Hepatocyte (in vitro differentiated cells): Measurements from ENCODE around the gene ANKS1B. TPM values are rescaled to one million over a fixed set of nuclear protein-coding genes. Genes with fewer than 3 reads are reported as not detected.

Experiments used
- DNase-seq: peaks from one replicate; pipeline ENCODE4 v3.0.0-alpha.2; 2016; ENCODE audit warnings: low spot score
- H2AFZ ChIP-seq: fragments of 200-600 bp; sonication (generic); 2 replicates; pipeline ENCODE4 v1.6.0; 2016; ENCODE audit warnings: antibody characterized with exemption, mild to moderate bottlenecking
- H3K27ac ChIP-seq: fragments of 200-600 bp; sonication (generic); 2 replicates; pipeline ENCODE4 v1.5.1; 2016; ENCODE audit warnings: mild to moderate bottlenecking
- H3K27me3 ChIP-seq: fragments of 200-600 bp; sonication (generic); 2 replicates; pipeline ENCODE4 v1.6.1; 2016
- H3K36me3 ChIP-seq: fragments of 200-600 bp; sonication (generic); replicated peaks from 2 replicates; pipeline ENCODE4 v1.5.1; 2016; ENCODE audit warnings: low read depth; ENCODE audit not compliant: insufficient read depth
- H3K4me1 ChIP-seq: fragments of 200-600 bp; sonication (generic); 2 replicates; pipeline ENCODE4 v1.5.1; 2016; ENCODE audit warnings: mild to moderate bottlenecking, moderate library complexity; ENCODE audit not compliant: insufficient read depth
- H3K4me2 ChIP-seq: fragments of 200-600 bp; sonication (generic); 2 replicates; pipeline ENCODE4 v1.6.0; 2016
- H3K4me3 ChIP-seq: fragments of 200-600 bp; sonication (generic); 2 replicates; pipeline ENCODE4 v1.5.1; 2016; ENCODE audit warnings: mild to moderate bottlenecking
- H3K79me2 ChIP-seq: fragments of 200-600 bp; sonication (generic); 2 replicates; pipeline ENCODE4 v1.6.0; 2017; ENCODE audit warnings: mild to moderate bottlenecking
- H3K9me2 ChIP-seq: fragments of 200-600 bp; sonication (generic); replicated peaks from 2 replicates; pipeline ENCODE4 v1.6.0; 2017; ENCODE audit warnings: mild to moderate bottlenecking; ENCODE audit not compliant: insufficient read depth
- H3K9me3 ChIP-seq: fragments of 200-600 bp; sonication (generic); 2 replicates; pipeline ENCODE4 v1.5.1; 2016; ENCODE audit warnings: low read depth, mild to moderate bottlenecking
- H4K20me1 ChIP-seq: fragments of 200-600 bp; sonication (generic); 2 replicates; pipeline ENCODE4 v1.6.0; 2016; ENCODE audit warnings: mild to moderate bottlenecking; ENCODE audit not compliant: insufficient read depth, poor library complexity, severe bottlenecking
- EZH2 ChIP-seq: fragments of 200-600 bp; sonication (generic); IDR thresholded peaks from 2 replicates; pipeline ENCODE4 v1.6.1; 2016; ENCODE audit warnings: antibody characterized with exemption, mild to moderate bottlenecking, borderline replicate concordance
- EZH2phosphoT487 ChIP-seq: fragments of 200-600 bp; sonication (generic); IDR thresholded peaks from one replicate; pipeline ENCODE4 v1.6.1; 2018; ENCODE audit warnings: antibody characterized with exemption, mild to moderate bottlenecking, low read depth, moderate library complexity; ENCODE audit not compliant: unreplicated experiment, severe bottlenecking
- WGBS: methylation state at CpG from one replicate; pipeline ENCODE4 v1.1.6; 2016; ENCODE audit warnings: low lambda C conversion rate; ENCODE audit errors: missing lambda C conversion rate; 5-methylcytosine and 5-hydroxymethylcytosine counted together
- polyA plus RNA-seq: library from polyadenylated mRNA; unstranded; fragments of >200 nt; fragmentation: Nextera tagmentation; extraction: Ambion mirVana; gene quantifications from 2 replicates; pipeline ENCODE4 v1.2.1, GENCODE V29; 2016
- total RNA-seq: library from RNA; depleted of rRNA; stranded (reverse); fragments of >200 nt; gene quantifications from 2 replicates; pipeline ENCODE4 v1.2.3, GENCODE V29; 2014
- TF ChIP-seq, protein P1 (sequence below): fragments of 200-600 bp; sonication (generic); IDR thresholded peaks from 2 replicates; pipeline ENCODE4 v1.5.1; 2016; ENCODE audit warnings: antibody characterized with exemption, mild to moderate bottlenecking; ENCODE audit not compliant: poor library complexity

Gene ANKS1B
- total and polyA plus RNA-seq, 2 experiments from 2014 or later, result 1.6 to 2.2 TPM

DNA sequence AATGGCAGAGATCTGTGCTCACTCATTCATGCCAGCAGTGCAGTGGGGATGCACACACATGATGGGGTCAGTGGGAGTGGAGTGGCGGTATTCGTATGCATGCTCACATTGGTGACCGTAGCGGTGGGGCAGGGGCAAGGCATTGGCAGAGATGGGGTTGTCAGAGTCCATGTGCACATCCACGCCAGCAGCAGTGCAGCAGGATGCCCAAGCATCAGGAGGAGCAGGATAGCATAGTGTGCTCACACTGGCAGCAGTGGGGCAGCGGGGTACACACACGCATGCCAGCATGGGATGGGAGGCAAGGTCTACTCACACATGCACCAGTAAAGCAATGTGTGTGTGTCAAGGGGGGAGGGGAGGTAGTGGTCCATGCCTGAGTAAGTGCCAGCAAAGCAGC, 426.6 kb downstream of the ANKS1B start:
- H3K9me2 ChIP-seq, result no peaks in the 10 kb centered on the region
- no peaks in the 10 kb centered on the region for H3K9me3 ChIP-seq
- no peak overlapping the region for H3K4me2 ChIP-seq
- H3K79me2 ChIP-seq, result no peaks in the 10 kb centered on the region
- H4K20me1 ChIP-seq, result no peaks in the 10 kb centered on the region
- 88% methylated on average over 7 of the region's 7 CpGs for WGBS
- H3K4me3 ChIP-seq, result no peak overlapping the region
- no peak for DNase-seq
- H3K27ac ChIP-seq, result no peak overlapping the region
- no peaks in the 10 kb centered on the region for H3K36me3 ChIP-seq
- no peaks in the 10 kb centered on the region for H3K4me1 ChIP-seq
- no peak for TF ChIP-seq EZH2
- TF ChIP-seq, protein P1, sequence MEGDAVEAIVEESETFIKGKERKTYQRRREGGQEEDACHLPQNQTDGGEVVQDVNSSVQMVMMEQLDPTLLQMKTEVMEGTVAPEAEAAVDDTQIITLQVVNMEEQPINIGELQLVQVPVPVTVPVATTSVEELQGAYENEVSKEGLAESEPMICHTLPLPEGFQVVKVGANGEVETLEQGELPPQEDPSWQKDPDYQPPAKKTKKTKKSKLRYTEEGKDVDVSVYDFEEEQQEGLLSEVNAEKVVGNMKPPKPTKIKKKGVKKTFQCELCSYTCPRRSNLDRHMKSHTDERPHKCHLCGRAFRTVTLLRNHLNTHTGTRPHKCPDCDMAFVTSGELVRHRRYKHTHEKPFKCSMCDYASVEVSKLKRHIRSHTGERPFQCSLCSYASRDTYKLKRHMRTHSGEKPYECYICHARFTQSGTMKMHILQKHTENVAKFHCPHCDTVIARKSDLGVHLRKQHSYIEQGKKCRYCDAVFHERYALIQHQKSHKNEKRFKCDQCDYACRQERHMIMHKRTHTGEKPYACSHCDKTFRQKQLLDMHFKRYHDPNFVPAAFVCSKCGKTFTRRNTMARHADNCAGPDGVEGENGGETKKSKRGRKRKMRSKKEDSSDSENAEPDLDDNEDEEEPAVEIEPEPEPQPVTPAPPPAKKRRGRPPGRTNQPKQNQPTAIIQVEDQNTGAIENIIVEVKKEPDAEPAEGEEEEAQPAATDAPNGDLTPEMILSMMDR, result no peak
- no peak for TF ChIP-seq EZH2phosphoT487
- H2AFZ ChIP-seq, result no peak overlapping the region
- H3K27me3 ChIP-seq, result no peaks in the 10 kb centered on the region

DNA sequence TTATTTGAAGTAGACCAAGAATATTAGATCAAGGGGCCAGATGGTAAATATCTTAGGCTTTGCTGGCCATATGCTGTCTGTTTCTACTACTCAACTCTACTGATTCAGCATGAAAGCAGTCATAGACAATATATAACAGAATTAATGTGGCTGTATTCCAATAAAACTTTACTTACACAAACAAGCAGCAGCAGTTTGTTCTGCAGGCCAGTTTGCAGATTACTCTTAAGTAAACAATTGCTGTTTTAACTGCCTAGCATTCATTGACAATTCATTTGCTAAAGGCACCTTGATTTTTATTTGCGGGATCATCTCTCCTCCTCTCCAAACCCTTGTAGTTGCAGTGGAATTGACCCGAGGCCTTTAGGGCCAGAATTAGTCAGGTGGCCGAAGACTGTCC, 431.3 kb downstream of the ANKS1B start:
- 58% methylated on average over 3 of the region's 3 CpGs for WGBS
- H3K27ac ChIP-seq, result no peak overlapping the region
- TF ChIP-seq EZH2phosphoT487, result no peak
- no peak for TF ChIP-seq EZH2
- TF ChIP-seq, protein P1, result no peak
- no peaks in the 10 kb centered on the region for H3K27me3 ChIP-seq
- no peaks in the 10 kb centered on the region for H3K36me3 ChIP-seq
- no peaks in the 10 kb centered on the region for H3K79me2 ChIP-seq
- no peak for DNase-seq
- no peaks in the 10 kb centered on the region for H4K20me1 ChIP-seq
- no peaks in the 10 kb centered on the region for H3K4me1 ChIP-seq
- H3K9me3 ChIP-seq, result no peaks in the 10 kb centered on the region
- no peak overlapping the region for H3K4me3 ChIP-seq
- H2AFZ ChIP-seq, result no peak overlapping the region
- H3K4me2 ChIP-seq, result no peak overlapping the region
- no peaks in the 10 kb centered on the region for H3K9me2 ChIP-seq

DNA sequence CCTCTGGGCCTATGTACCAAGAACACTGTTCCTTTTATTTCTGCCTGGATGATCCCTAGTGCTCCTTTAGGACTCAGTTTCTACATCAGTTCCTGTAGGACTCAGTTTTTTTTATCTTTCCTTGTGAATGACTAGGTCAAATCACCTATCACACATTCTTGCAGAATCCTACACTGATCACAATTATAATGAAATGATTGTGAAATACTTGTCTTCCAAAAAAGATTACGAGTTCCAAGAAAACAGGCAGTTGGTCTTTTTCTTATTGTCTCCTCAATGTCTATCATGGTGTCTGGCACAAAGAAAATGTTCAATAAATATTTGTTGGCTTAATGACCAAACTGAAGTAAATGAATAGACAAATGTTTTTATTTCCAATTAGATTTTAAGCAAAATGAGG, 432.7 kb downstream of the ANKS1B start:
- H3K27ac ChIP-seq, result no peak overlapping the region
- WGBS, result 86% methylated on average over 1 of the region's 1 CpG
- no peak overlapping the region for H3K4me3 ChIP-seq
- H3K9me2 ChIP-seq, result no peaks in the 10 kb centered on the region
- DNase-seq, result no peak
- H3K36me3 ChIP-seq, result no peaks in the 10 kb centered on the region
- no peak for TF ChIP-seq EZH2phosphoT487
- TF ChIP-seq, protein P1, result no peak
- TF ChIP-seq EZH2, result no peak
- H3K27me3 ChIP-seq, result no peaks in the 10 kb centered on the region
- H2AFZ ChIP-seq, result no peak overlapping the region
- H3K9me3 ChIP-seq, result no peaks in the 10 kb centered on the region
- no peaks in the 10 kb centered on the region for H4K20me1 ChIP-seq
- no peak overlapping the region for H3K4me2 ChIP-seq
- no peaks in the 10 kb centered on the region for H3K79me2 ChIP-seq
- H3K4me1 ChIP-seq, result no peaks in the 10 kb centered on the region

DNA sequence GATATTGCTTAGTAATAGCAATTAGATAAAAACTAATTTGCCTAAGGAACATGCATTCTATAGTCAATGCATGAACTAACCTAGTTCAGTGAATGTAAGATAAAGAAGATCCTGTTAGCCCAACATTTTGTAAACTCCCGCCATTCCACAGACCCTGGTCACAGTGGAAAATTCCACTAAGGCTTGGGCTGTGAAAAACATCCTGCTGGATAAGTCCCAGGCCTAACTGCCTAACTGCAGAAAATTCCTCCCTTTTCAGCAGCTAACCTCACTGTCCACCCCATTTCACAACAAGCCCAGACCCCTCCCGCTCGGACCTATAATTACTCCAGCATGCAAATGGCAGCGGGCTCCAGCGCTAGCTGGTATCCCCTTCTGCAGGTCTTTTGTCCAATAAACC, 435.1 kb downstream of the ANKS1B start:
- no peaks in the 10 kb centered on the region for H3K4me1 ChIP-seq
- no peak overlapping the region for H3K4me2 ChIP-seq
- H3K9me2 ChIP-seq, result no peaks in the 10 kb centered on the region
- H2AFZ ChIP-seq, result no peak overlapping the region
- H3K79me2 ChIP-seq, result no peaks in the 10 kb centered on the region
- WGBS, result 79% methylated on average over 5 of the region's 5 CpGs
- DNase-seq, result no peak
- no peaks in the 10 kb centered on the region for H4K20me1 ChIP-seq
- TF ChIP-seq EZH2phosphoT487 (no peak), EZH2 (no peak)
- TF ChIP-seq, protein P1, result no peak
- no peaks in the 10 kb centered on the region for H3K9me3 ChIP-seq
- no peak overlapping the region for H3K27ac ChIP-seq
- no peak overlapping the region for H3K4me3 ChIP-seq
- H3K27me3 ChIP-seq, result no peaks in the 10 kb centered on the region
- H3K36me3 ChIP-seq, result no peaks in the 10 kb centered on the region
